GM12874 (cell line): ENCODE results near the gene NPTX2.

Source experiments
- TF ChIP-seq, protein P1 (sequence below): IDR thresholded peaks from 2 replicates; pipeline ENCODE4 v1.5.1; 2011; ENCODE audit warnings: low read depth, mild to moderate bottlenecking, control low read depth, low read length, moderate library complexity; ENCODE audit not compliant: insufficient read depth

The NPTX2 gene

GRCh38 chr7:98575878-98576277 is 41.2 kb upstream of the NPTX2 start:
- TF ChIP-seq, protein P1, sequence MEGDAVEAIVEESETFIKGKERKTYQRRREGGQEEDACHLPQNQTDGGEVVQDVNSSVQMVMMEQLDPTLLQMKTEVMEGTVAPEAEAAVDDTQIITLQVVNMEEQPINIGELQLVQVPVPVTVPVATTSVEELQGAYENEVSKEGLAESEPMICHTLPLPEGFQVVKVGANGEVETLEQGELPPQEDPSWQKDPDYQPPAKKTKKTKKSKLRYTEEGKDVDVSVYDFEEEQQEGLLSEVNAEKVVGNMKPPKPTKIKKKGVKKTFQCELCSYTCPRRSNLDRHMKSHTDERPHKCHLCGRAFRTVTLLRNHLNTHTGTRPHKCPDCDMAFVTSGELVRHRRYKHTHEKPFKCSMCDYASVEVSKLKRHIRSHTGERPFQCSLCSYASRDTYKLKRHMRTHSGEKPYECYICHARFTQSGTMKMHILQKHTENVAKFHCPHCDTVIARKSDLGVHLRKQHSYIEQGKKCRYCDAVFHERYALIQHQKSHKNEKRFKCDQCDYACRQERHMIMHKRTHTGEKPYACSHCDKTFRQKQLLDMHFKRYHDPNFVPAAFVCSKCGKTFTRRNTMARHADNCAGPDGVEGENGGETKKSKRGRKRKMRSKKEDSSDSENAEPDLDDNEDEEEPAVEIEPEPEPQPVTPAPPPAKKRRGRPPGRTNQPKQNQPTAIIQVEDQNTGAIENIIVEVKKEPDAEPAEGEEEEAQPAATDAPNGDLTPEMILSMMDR = no peak

GRCh38 chr7:98584830-98585229 is 32.3 kb upstream of the NPTX2 start:
- TF ChIP-seq, protein P1 = no peak

DNA sequence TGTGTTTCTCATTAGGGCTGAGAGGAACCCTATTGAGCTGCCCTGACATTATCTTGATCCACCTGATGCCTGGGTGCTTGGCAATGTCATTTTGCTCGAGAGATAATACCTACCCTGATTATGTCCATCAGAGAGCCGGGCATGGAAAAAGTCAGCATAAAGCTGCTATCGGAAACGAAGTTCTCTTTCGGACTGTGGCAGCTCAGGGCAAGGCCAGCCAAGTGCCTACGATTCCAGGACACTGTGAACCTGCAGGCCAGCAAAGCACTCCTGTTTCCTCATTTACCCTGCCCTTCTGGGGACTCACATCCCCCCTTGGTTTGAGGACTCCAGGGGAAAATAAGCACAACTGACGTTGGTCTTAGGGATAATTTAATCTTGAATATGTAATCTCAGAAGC is 25.2 kb upstream of the NPTX2 start:
- TF ChIP-seq, protein P1 = no peak

DNA sequence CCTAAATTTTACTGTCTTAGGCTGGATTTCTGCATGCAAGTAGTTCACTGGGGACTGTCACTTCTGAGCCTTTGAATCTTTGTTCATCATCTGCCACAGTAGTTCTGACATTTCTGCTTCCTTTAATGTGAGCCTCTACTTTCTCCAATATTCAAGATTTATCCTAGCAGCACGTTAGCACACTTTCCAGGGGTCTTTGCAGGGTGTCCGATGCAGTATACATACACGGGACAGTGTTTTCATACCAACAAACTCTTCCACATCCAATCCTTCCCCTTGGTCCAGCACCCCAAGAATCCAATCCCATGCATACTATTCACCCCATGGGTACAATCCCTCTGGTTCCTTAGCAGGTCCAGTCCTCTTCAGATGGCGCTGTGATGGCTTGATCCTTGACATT is 22.7 kb upstream of the NPTX2 start:
- TF ChIP-seq, protein P1 = no peak

DNA sequence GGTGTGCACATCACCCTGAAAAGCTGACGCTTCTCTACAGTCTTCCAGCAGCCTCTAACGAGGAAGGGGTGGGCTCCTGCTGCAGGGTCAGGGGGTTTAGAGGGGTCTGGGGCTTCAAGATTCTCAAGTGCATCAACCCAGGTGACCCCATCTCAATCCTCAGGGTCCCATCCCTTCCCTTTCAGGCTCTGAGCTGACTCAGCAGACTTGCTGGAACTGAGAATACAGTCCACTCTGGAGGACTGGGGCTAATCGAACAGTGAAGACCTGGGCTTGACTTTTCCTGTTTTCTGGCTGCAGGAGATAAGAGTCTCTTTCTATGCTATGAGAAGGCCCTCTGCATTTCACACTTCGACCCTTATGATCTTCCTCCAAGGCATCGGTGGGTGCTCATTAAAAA is 22.3 kb upstream of the NPTX2 start:
- TF ChIP-seq, protein P1 = no peak

DNA sequence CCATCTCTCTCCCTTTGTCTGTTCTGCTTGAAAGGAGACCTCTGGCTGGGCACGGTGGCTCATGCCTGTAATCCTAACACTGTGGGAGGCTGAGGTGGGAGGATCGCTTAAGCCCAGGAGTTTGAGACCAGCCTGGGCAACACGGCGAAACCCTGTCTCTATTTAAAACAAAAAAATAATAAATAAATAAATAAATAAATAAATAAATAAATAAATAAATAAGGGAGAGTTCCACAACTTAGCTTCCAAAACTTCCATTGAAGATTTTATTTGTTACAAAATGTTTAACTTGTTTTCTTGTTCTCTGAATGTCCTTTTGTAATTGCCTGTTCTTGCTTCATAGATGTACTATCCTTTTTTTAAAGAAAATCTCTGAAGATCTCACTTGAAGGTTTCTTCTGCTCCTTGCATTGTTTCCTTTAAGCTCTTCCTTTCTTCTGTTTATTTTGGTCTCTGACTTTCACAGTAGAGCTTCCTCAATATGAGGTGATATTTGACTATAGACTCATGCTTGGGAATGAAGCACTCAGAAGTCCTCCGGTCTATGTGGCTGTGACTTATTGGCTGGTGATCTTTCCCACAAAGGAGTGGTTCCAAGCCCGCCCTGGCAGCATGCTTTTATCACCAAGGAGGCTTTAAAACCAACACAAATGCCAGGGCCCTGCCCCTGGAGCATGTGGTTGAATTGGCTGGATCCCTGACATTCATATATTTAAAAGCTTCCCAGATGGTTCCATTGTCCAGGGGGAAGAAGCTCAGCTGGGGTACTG is 18.1 kb upstream of the NPTX2 start:
- TF ChIP-seq, protein P1 = no peak

GRCh38 chr7:98599886-98600285 is 17.2 kb upstream of the NPTX2 start:
- TF ChIP-seq, protein P1 = no peak
